Spleen (tissue), 11 donors: ENCODE results near the gene TNPO2. TPM values are rescaled to one million over a fixed set of nuclear protein-coding genes. Genes with fewer than 3 reads are reported as not detected.

Experiments used
- DNase-seq: peaks from one replicate; pipeline ENCODE4 v3.0.0-alpha.2; 2020
- H3K27ac ChIP-seq, 8 donors: fragments of 200-600 bp; sonication (generic) in 7 of 8; 1 replicate in 4 of 8; 2 replicates in 4 of 8; pipeline versions ENCODE4 v1.5.0 to v1.8.0; 2016 to 2021; ENCODE audit warnings: inconsistent platforms in 4 of 8, mild to moderate bottlenecking in 4 of 8, moderate library complexity in 1 of 8
- H3K27me3 ChIP-seq, 7 donors: fragments of 200-600 bp; sonication (generic) in 6 of 7; replicated peaks in 1 of 7; 1 replicate in 4 of 7; 2 replicates in 3 of 7; pipeline versions ENCODE4 v1.5.0 to v1.8.0; 2016 to 2021; ENCODE audit warnings: inconsistent platforms in 3 of 7, mild to moderate bottlenecking in 1 of 7
- H3K36me3 ChIP-seq, 6 donors: fragments of 200-600 bp; sonication (generic) in 5 of 6; 1 replicate in 4 of 6; 2 replicates in 2 of 6; pipeline versions ENCODE4 v1.5.0 to v1.8.0; 2016 to 2021; ENCODE audit warnings: inconsistent platforms in 2 of 6
- H3K4me1 ChIP-seq, 6 donors: fragments of 200-600 bp; sonication (generic) in 5 of 6; 1 replicate in 3 of 6; 2 replicates in 3 of 6; pipeline versions ENCODE4 v1.5.0 to v1.8.0; 2016 to 2021; ENCODE audit warnings: inconsistent platforms in 3 of 6
- H3K4me3 ChIP-seq, 8 donors: fragments of 200-600 bp; sonication (generic) in 7 of 8; 1 replicate in 4 of 8; 2 replicates in 4 of 8; pipeline versions ENCODE4 v1.5.0 to v1.8.0; 2016 to 2021; ENCODE audit warnings: inconsistent platforms in 4 of 8, mild to moderate bottlenecking in 4 of 8, moderate library complexity in 2 of 8
- H3K9me3 ChIP-seq, 8 donors: fragments of 200-600 bp; sonication (generic) in 7 of 8; 1 replicate in 4 of 8; 2 replicates in 4 of 8; pipeline versions ENCODE4 v1.5.0 to v1.8.0; 2016 to 2021; ENCODE audit warnings: inconsistent platforms in 4 of 8
- POLR2A ChIP-seq, 3 donors: fragments of 450-650 bp; IDR thresholded peaks; one replicate each; pipeline ENCODE4 v1.5.1; 2017; ENCODE audit warnings: antibody characterized with exemption in 3 of 3, mild to moderate bottlenecking in 1 of 3
- POLR2AphosphoS5 ChIP-seq, 3 donors: sonication (generic); formaldehyde crosslinking; IDR thresholded peaks; one replicate each; pipeline ENCODE4 v1.5.1; 2017; ENCODE audit warnings: antibody characterized with exemption in 3 of 3
- WGBS, 5 donors: extraction: QIAGEN DNeasy Blood & Tissue Kit in 3 of 5; methylation state at CpG; one replicate each; pipeline versions ENCODE4 v1.1.5 to v1.1.7; 2013 to 2018; 5-methylcytosine and 5-hydroxymethylcytosine counted together
- intact Hi-C: fragments of 100-400 bp; cut with DNase I; formaldehyde crosslinking; loops from one replicate; pipeline ENCODE4 v1.15.0; 2023; ENCODE audit warnings: low total_unique reads
- polyA plus RNA-seq, 3 donors: library from polyadenylated mRNA; stranded (reverse); fragments of 200-250 nt; gene quantifications; one replicate each; pipeline ENCODE4 v1.2.1, GENCODE V29; 2013
- total RNA-seq, 7 donors: library from RNA; depleted of rRNA in 3 of 7; stranded (reverse); fragments of >200 nt in 3 of 7; fragmentation: NEBNext Ultra II Directional in 4 of 7; extraction: Animal tissue kit (Norgen Biotek cat#: 25700) in 4 of 7; gene quantifications; one replicate each; pipeline versions ENCODE4 v1.1.0 to v1.2.1, GENCODE V29; 2016 to 2021
- TF ChIP-seq, protein P1 (sequence below), 11 experiments: fragments of 200-600 bp in 7 of 11; fragments of 450-650 bp in 4 of 11; sonication (generic) in 4 of 11; IDR thresholded peaks in 8 of 11; conservative IDR thresholded peaks in 3 of 11; 1 replicate in 7 of 11; 2 replicates in 4 of 11; pipeline versions ENCODE4 v1.4.0 to v1.8.0; 2016 to 2021; ENCODE audit warnings: antibody characterized with exemption in 11 of 11, inconsistent platforms in 4 of 11, mild to moderate bottlenecking in 1 of 11
- donor health status: healthy with polysubstance abuse.
- donor health status: DM: no; HTN: no; CAD: no; lungs with moderate emphysema.
- donor health status: DM: no; HTN: no; CAD: no.
- donor health status: Bipolar disorder and iron deficiency.
- donor health status: healthy.
- donor health status: DM: no; HTN: no; CAD: no.
- donor health status: DM: yes; HTN: yes; CAD: no.

TNPO2 gene
- total and polyA plus RNA-seq, 10 donors = 15.8 to 83.6 (median 50.6) TPM

DNA sequence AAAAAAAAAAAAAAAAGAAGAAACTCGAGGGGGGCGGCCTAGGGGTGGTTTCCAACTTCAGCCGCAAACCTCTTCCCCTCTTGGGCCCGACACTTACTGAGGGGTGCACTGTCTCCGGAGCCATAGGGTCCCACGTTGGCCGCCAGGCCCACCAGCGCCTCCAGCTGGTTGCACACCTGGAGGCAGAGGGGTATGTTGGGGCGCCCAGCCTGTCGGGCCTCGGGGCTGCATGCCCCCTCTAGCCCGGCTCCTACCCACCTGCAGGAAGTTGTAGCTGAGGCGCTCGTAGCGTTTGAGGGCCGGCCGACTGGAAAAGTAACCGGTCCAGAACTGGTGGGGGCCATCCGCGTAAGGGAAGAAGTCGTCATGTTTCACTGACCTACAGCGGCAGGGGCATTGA lies 65.8 kb downstream of the TNPO2 start:
- no peak for TF ChIP-seq POLR2A (IDR thresholded peaks at IDR 0.05)
- TF ChIP-seq POLR2AphosphoS5 (IDR thresholded peaks at IDR 0.05) = peak in 1 of 3 donors; percentile 14
- no peak for DNase-seq
- no peaks in the 10 kb centered on the region for H3K27me3 ChIP-seq
- 91 to 96% (median 95%) methylated on average over 22 of the region's 22 CpGs for WGBS, 5 donors
- H3K36me3 ChIP-seq = peaks cover 0 to 100% (median 92%) of the 10 kb centered on the region in 6 donors
- H3K9me3 ChIP-seq = no peaks in the 10 kb centered on the region
- no peak overlapping the region for H3K4me3 ChIP-seq
- no peaks in the 10 kb centered on the region for H3K4me1 ChIP-seq
- intact Hi-C loops = no loop called here
- no peak overlapping the region for H3K27ac ChIP-seq

DNA sequence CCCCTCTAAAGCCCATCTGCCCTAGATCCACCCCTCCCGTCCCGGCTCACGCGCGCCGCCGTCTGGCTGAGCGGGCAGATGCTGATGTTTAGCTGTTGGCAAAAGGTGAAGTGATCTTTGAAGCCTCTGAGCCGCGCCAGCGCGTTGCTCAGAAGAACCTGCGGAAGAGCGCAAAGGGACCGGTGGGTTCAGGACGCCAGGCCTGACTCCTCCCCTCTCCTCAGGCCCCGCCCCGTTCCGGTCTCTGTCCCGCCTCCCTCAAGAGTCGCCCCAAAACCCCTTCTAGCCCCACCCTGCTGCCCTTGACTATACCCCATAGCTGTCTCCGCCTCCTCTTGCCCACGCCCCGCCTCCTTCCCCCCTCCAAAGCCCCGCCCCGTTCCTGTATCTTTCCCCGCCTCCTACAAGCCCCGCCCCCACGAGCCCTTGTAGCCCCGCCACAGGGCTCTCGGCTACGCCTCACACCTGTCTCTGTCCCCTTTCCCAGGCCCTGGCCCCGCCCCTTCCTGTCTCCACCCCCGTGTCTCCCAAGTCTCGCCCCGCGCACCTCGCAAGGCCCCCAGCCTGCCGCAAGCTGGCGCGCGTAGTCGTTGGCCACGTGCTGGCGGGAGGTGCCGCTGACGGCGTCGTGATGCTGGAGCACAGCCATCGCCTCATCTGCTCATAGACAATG lies 66.7 kb downstream of the TNPO2 start:
- no peak for DNase-seq
- no peaks in the 10 kb centered on the region for H3K27me3 ChIP-seq
- no peaks in the 10 kb centered on the region for H3K4me1 ChIP-seq
- TF ChIP-seq, protein P1, sequence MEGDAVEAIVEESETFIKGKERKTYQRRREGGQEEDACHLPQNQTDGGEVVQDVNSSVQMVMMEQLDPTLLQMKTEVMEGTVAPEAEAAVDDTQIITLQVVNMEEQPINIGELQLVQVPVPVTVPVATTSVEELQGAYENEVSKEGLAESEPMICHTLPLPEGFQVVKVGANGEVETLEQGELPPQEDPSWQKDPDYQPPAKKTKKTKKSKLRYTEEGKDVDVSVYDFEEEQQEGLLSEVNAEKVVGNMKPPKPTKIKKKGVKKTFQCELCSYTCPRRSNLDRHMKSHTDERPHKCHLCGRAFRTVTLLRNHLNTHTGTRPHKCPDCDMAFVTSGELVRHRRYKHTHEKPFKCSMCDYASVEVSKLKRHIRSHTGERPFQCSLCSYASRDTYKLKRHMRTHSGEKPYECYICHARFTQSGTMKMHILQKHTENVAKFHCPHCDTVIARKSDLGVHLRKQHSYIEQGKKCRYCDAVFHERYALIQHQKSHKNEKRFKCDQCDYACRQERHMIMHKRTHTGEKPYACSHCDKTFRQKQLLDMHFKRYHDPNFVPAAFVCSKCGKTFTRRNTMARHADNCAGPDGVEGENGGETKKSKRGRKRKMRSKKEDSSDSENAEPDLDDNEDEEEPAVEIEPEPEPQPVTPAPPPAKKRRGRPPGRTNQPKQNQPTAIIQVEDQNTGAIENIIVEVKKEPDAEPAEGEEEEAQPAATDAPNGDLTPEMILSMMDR (IDR thresholded peaks at IDR 0.05 in 8 of 11, conservative IDR thresholded peaks at IDR 0.05 in 3 of 11) = no peak
- TF ChIP-seq POLR2AphosphoS5 (IDR thresholded peaks at IDR 0.05) (no peak), POLR2A (IDR thresholded peaks at IDR 0.05) (no peak)
- peaks cover 0 to 100% (median 83%) of the 10 kb centered on the region in 6 donors for H3K36me3 ChIP-seq
- H3K27ac ChIP-seq = no peak overlapping the region
- H3K4me3 ChIP-seq = no peak overlapping the region
- no peaks in the 10 kb centered on the region for H3K9me3 ChIP-seq
- intact Hi-C loops = no loop called here
- WGBS, 5 donors = 84 to 89% (median 88%) methylated on average over 47 to 50 of the region's 50 CpGs

DNA sequence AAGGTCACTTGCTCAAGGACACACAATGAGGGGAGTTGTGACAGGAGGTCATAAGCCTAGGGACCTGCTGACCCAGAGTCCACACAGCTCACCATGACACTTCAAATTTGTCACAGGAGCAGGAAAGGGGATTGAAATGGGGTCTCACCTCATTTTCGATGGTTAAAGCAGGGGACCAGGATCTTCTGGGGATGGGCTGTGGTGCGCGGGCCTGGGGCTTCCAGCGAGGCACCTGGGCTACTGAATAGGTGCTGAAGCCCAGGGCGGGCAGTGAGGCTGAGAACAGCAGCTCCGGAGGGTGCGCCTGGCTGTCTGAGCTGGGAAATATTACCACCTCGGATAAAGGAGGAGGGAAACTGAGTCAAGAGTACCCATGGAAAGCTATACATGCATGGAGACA lies 68.2 kb downstream of the TNPO2 start:
- 94 to 100% (median 96%) methylated on average over 8 of the region's 8 CpGs for WGBS, 5 donors
- Histone ChIP-seq H3K36me3 (peaks cover 0 to 100% (median 68%) of the 10 kb centered on the region in 6 donors), H3K27ac (no peak overlapping the region), H3K4me3 (no peak overlapping the region), H3K9me3 (no peaks in the 10 kb centered on the region), H3K4me1 (no peaks in the 10 kb centered on the region), H3K27me3 (no peaks in the 10 kb centered on the region)
- no peak for DNase-seq
- intact Hi-C loops = no loop called here
- TF ChIP-seq POLR2AphosphoS5 (IDR thresholded peaks at IDR 0.05) = no peak
- TF ChIP-seq, protein P1 (IDR thresholded peaks at IDR 0.05 in 8 of 11, conservative IDR thresholded peaks at IDR 0.05 in 3 of 11) = no peak
- TF ChIP-seq POLR2A (IDR thresholded peaks at IDR 0.05) = no peak

DNA sequence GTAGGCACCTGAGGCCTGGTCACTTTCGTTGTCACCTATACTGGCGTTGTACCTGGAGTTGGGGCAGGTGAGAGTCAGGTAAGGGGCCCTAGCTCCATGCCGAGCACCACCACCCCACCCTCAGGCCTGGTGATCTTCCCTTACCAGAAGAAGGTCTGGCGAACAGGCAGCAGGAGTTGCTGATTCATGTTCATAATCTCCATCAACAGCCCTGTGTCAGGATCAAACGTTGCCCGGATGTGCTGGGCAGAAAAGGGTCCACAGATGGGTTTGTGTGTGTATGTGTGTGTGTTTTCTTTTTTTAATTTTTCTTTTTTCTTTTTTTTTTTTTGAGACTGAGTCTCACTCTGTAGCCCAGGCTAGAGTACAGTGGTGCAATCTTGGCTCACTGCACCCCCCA lies 71.5 kb downstream of the TNPO2 start:
- no peak for TF ChIP-seq POLR2AphosphoS5 (IDR thresholded peaks at IDR 0.05)
- TF ChIP-seq, protein P1 (IDR thresholded peaks at IDR 0.05 in 8 of 11, conservative IDR thresholded peaks at IDR 0.05 in 3 of 11) = no peak
- TF ChIP-seq POLR2A (IDR thresholded peaks at IDR 0.05) = no peak
- WGBS, 5 donors = 91 to 98% (median 96%) methylated on average over 6 of the region's 6 CpGs
- no peak overlapping the region for H3K27ac ChIP-seq
- no peak overlapping the region for H3K4me3 ChIP-seq
- intact Hi-C loops = no loop called here
- peak; percentile 9 for DNase-seq
- H3K9me3 ChIP-seq = no peaks in the 10 kb centered on the region
- H3K36me3 ChIP-seq = peaks cover 0 to 87% (median 36%) of the 10 kb centered on the region in 6 donors
- no peaks in the 10 kb centered on the region for H3K27me3 ChIP-seq
- peaks cover 0 to 15% (median 9%) of the 10 kb centered on the region in 6 donors for H3K4me1 ChIP-seq
